ENCODE data around the gene FMO5. TPM values are rescaled to one million over a fixed set of nuclear protein-coding genes. Genes with fewer than 3 reads are reported as not detected.

The FMO5 gene
- total and polyA plus RNA-seq, 10 of the 15 experiments (the other 5 are each of a cell fraction or from before 2014, with no cell fraction given): 0.05 to 0.58 (median 0.19) TPM

DNA sequence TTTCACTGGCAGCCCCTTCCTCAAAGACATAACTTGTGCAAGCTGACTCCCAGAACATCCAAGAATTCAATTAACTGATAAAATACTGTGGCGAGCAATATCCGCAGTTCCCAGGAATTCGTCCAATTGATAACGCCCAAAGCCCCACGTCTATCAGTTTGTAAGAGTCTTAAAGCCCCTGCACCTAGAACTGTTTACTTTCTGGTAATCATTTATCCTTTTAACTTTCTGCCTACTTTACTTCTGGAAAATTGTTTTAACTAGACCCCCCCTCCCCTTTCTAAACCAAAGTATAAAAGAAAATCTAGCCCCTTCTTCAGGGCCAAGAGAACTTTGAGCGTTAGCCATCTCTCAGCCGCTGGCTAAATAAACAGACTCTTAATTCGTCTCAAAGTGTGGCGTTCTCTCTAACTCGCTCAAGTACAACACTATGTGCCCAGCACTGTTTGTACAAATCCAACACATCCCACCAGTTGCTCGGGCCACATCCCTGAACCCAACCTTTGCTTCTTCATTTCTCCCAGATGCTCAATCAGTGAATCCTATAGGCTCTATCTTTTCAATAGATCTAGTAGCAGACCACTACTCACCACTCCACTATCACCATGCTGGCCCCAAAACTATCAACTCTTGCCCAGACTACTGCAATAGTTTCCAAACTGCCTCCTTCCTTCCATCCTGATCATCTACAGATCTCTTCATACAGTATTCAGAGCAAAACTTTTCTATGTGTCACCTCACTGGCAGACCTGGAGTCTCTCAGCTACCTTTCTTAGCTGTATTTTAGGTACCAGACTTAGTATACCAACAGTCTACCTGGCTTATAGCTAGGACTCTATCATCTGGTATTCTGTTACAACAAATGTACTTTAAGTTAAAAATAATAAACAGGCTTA lies 14.0 kb upstream of the FMO5 start (continued):
- TF ChIP-seq, protein P1, sequence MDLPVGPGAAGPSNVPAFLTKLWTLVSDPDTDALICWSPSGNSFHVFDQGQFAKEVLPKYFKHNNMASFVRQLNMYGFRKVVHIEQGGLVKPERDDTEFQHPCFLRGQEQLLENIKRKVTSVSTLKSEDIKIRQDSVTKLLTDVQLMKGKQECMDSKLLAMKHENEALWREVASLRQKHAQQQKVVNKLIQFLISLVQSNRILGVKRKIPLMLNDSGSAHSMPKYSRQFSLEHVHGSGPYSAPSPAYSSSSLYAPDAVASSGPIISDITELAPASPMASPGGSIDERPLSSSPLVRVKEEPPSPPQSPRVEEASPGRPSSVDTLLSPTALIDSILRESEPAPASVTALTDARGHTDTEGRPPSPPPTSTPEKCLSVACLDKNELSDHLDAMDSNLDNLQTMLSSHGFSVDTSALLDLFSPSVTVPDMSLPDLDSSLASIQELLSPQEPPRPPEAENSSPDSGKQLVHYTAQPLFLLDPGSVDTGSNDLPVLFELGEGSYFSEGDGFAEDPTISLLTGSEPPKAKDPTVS (IDR thresholded peaks at IDR 0.05; ENCODE audit: low read depth, low read length): no peak
- TF ChIP-seq NRF1 (conservative IDR thresholded peaks at IDR 0.05; ENCODE audit: low read depth, low read length) (no peak), RUNX3 (IDR thresholded peaks at IDR 0.05; ENCODE audit: low read length) (no peak)

DNA sequence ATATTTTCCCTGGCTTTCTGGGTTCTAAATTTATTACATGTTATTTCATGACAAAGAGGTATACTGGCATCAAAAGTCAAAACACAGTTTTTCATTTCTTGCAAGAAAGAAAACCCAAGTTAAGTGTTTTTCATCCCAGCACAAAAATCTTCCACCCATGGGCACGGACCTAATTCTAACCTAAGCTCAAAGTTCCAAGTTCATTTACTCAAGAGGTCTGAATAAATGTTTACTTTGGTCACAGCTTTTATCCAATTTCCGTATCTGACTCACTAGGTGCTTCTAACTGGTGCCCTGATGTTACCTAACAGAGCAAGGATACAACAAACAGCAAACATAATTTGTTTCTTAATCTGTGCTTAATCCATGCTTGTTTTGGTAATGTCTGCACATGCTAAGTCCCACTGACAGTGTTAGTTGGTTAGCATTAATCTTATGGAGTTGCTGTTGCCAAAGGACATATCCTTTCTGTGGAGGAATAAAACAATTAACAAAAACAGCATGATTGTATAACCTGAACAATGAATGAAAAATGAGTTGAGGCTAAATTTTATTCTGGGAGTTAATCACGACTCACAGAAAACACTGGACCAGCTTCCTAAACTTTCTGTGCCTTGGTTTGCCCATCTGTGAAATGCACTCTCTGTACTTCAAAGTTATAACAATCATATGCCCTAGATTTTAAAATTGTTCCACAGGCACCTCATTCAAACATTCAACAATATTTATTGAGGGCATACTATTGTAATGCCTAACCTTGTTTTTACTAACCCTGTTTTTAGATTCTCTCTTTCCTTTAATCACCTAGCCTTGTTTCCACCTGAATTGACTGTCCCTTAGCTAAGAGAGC lies 13.1 kb upstream of the FMO5 start:
- ChIA-PET RAD21 (ENCODE audit: unreplicated experiment) (no interaction called here), POLR2A (no interaction called here), CTCF (no interaction called here), SMC1A (ENCODE audit: uncharacterized antibody, unreplicated experiment) (no interaction called here)
- 49% methylated on average over 3 of the region's 3 CpGs for WGBS (ENCODE audit: insufficient coverage, insufficient replicate concordance, low lambda C conversion rate, missing lambda C conversion rate)
- DNase-seq (ENCODE audit: low read depth, low spot score): no peak
- H3K9me3 ChIP-seq (replicated peaks; ENCODE audit: control insufficient read depth, insufficient read depth, low read length): peaks cover 5% of the 10 kb centered on the region; the same call in 2 of the 3 replicates
- H3K4me1 ChIP-seq (ENCODE audit: control insufficient read depth, insufficient read depth, low read length): 0 out of 2 replicates have a peak, but pooled peaks cover 3% of the 10 kb centered on the region
- no peaks in the 10 kb centered on the region for H4K20me1 ChIP-seq (ENCODE audit: control insufficient read depth, insufficient read depth)
- in situ Hi-C loops (cut with MboI) (no loop called here), intact Hi-C loops (cut with micrococcal nuclease; ENCODE audit: unreplicated experiment) (no loop called here)
- no peak overlapping the region for H3K9ac ChIP-seq (ENCODE audit: control insufficient read depth, insufficient read depth, low read length)
- no peaks in the 10 kb centered on the region; a peak in 1 of 4 replicates for H3K27me3 ChIP-seq (replicated peaks in 1 of 2; ENCODE audit: control insufficient read depth in 2 of 2, insufficient read depth in 2 of 2, low read length in 1 of 2)
- H3K36me3 ChIP-seq (ENCODE audit: control insufficient read depth in 2 of 2, insufficient read depth in 2 of 2, low read length in 1 of 2): no peaks in the 10 kb centered on the region
- TF ChIP-seq SMAD1 (IDR thresholded peaks at IDR 0.05; ENCODE audit: low read depth, partially characterized antibody) (no peak), TCF12 (IDR thresholded peaks at IDR 0.05; ENCODE audit: low read depth, low read length) (no peak), PAX5 (IDR thresholded peaks at IDR 0.05; ENCODE audit: borderline replicate concordance, low read depth, low read length) (no peak), SPI1 (IDR thresholded peaks at IDR 0.05; ENCODE audit: borderline replicate concordance, insufficient read depth, low read depth, low read length) (no peak), MEF2A (IDR thresholded peaks at IDR 0.05; ENCODE audit: insufficient read depth, low read depth, low read length) (no peak), EZH2 (IDR thresholded peaks at IDR 0.05; ENCODE audit: borderline replicate concordance, control insufficient read depth, low read depth, low read length) (no peak), MXI1 (IDR thresholded peaks at IDR 0.05; ENCODE audit: low read depth, low read length) (no peak), CBX5 (IDR thresholded peaks at IDR 0.05; ENCODE audit: low read depth) (no peak), ZNF207 (IDR thresholded peaks at IDR 0.05; ENCODE audit: borderline replicate concordance) (no peak), ZNF622 (IDR thresholded peaks at IDR 0.05) (no peak), CEBPB (IDR thresholded peaks at IDR 0.05; ENCODE audit: borderline replicate concordance in 1 of 2, low read depth in 2 of 2, low read length in 2 of 2) (no peak), POLR2A (IDR thresholded peaks at IDR 0.05; ENCODE audit: low read depth, low read length) (no peak), RFX5 (IDR thresholded peaks at IDR 0.05; ENCODE audit: low read depth, low read length) (no peak), CREB1 (IDR thresholded peaks at IDR 0.05; ENCODE audit: low read depth) (no peak), IKZF2 (IDR thresholded peaks at IDR 0.05) (no peak), POU2F2 (IDR thresholded peaks at IDR 0.05; ENCODE audit: borderline replicate concordance, low read depth, low read length) (no peak), CHD1 (IDR thresholded peaks at IDR 0.05; ENCODE audit: low read depth, low read length) (no peak), GABPA (IDR thresholded peaks at IDR 0.05; ENCODE audit: low read depth) (no peak), FOXK2 (IDR thresholded peaks at IDR 0.05) (no peak), SMARCA5 (IDR thresholded peaks at IDR 0.05) (no peak)
- BruUV-seq (replicated peaks): no TSS peak
- FAIRE-seq: no peak
- H2AFZ ChIP-seq (ENCODE audit: control insufficient read depth, low read depth, low read length): no peak overlapping the region
- no peak overlapping the region for H3K4me2 ChIP-seq (ENCODE audit: control insufficient read depth, insufficient read depth)
- ATAC-seq: no peak
- H3K27ac ChIP-seq (ENCODE audit: control insufficient read depth, insufficient read depth): no peak overlapping the region
- no peak overlapping the region for H3K4me3 ChIP-seq
- H3K79me2 ChIP-seq (ENCODE audit: control insufficient read depth, insufficient read depth, low read length): peaks cover 7% of the 10 kb centered on the region

Data from GM12878 (cell line).